ENCODE data around the gene MKS1. TPM values are rescaled to one million over a fixed set of nuclear protein-coding genes. Genes with fewer than 3 reads are reported as not detected.

MKS1 gene
- total and polyA plus RNA-seq, 10 of the 15 experiments (the other 5 are each of a cell fraction or from before 2014, with no cell fraction given): 5.7 to 21.4 (median 13.9) TPM

- ChIA-PET RAD21 (ENCODE audit: unreplicated experiment) (no interaction called here), POLR2A (no interaction called here), SMC1A (ENCODE audit: uncharacterized antibody, unreplicated experiment) (no interaction called here), CTCF (no interaction called here)
- Histone ChIP-seq H3K27me3 (replicated peaks in 1 of 2; ENCODE audit: control insufficient read depth in 2 of 2, insufficient read depth in 2 of 2, low read length in 1 of 2) (peaks cover 2 to 3% of the 10 kb centered on the region in 2 experiments; a peak in 2 of 4 replicates), H2AFZ (ENCODE audit: control insufficient read depth, low read depth, low read length) (no peak overlapping the region), H3K4me3 (no peak overlapping the region), H4K20me1 (ENCODE audit: control insufficient read depth, insufficient read depth) (no peaks in the 10 kb centered on the region), H3K27ac (ENCODE audit: control insufficient read depth, insufficient read depth) (no peak overlapping the region), H3K9ac (ENCODE audit: control insufficient read depth, insufficient read depth, low read length) (no peak overlapping the region), H3K4me2 (ENCODE audit: control insufficient read depth, insufficient read depth) (no peak overlapping the region), H3K36me3 (ENCODE audit: control insufficient read depth in 2 of 2, insufficient read depth in 2 of 2, low read length in 1 of 2) (no peaks in the 10 kb centered on the region), H3K9me3 (replicated peaks; ENCODE audit: control insufficient read depth, insufficient read depth, low read length) (no peaks in the 10 kb centered on the region), H3K4me1 (ENCODE audit: control insufficient read depth, insufficient read depth, low read length) (no peaks in the 10 kb centered on the region), H3K79me2 (ENCODE audit: control insufficient read depth, insufficient read depth, low read length) (no peaks in the 10 kb centered on the region)
- DNase-seq (ENCODE audit: low read depth, low spot score) (no peak), FAIRE-seq (no peak), ATAC-seq (no peak)
- in situ Hi-C loops (cut with MboI): no loop called here
- intact Hi-C loops (cut with micrococcal nuclease; ENCODE audit: unreplicated experiment): no loop called here
- BruUV-seq (replicated peaks): no TSS peak
- WGBS (ENCODE audit: insufficient coverage, insufficient replicate concordance, low lambda C conversion rate, missing lambda C conversion rate): 17% methylated on average over 3 of the region's 4 CpGs
- no peak for TF ChIP-seq SMAD1 (IDR thresholded peaks at IDR 0.05; ENCODE audit: low read depth, partially characterized antibody)
- TF ChIP-seq PBX3 (IDR thresholded peaks at IDR 0.05; ENCODE audit: insufficient replicate concordance, low read depth, low read length): no peak
- TF ChIP-seq ATF2 (IDR thresholded peaks at IDR 0.05; ENCODE audit: low read length): no peak
- no peak for TF ChIP-seq CREB1 (IDR thresholded peaks at IDR 0.05; ENCODE audit: low read depth)
- TF ChIP-seq SPI1 (IDR thresholded peaks at IDR 0.05; ENCODE audit: borderline replicate concordance, insufficient read depth, low read depth, low read length): no peak
- no peak for TF ChIP-seq STAT1 (conservative IDR thresholded peaks at IDR 0.05)
- no peak for TF ChIP-seq CTCF (IDR thresholded peaks at IDR 0.05 in 2 of 3, conservative IDR thresholded peaks at IDR 0.05 in 1 of 3; ENCODE audit: control insufficient read depth in 2 of 3, extremely low read depth in 1 of 3, insufficient read depth in 1 of 3, low read depth in 3 of 3, low read length in 3 of 3)
- no peak for TF ChIP-seq FOXM1 (IDR thresholded peaks at IDR 0.05; ENCODE audit: low read depth, low read length)
- TF ChIP-seq CUX1 (IDR thresholded peaks at IDR 0.05; ENCODE audit: insufficient replicate concordance, low read depth, low read length): no peak
- TF ChIP-seq ZBTB4 (CRISPR knock-in tag; IDR thresholded peaks at IDR 0.05): no peak
Measured at GRCh38 chr17:58186591-58186990, 32.5 kb downstream of the MKS1 start.

Data from GM12878 (cell line).